ENCODE results near the gene PNPT1. TPM values are rescaled to one million over a fixed set of nuclear protein-coding genes. Genes with fewer than 3 reads are reported as not detected.
A peak's percentile ranks its signal among the peaks of the same experiment; 100 is the strongest.

Gene PNPT1
- total and polyA plus RNA-seq, 2 of the 13 experiments (the other 11 are each of a cell fraction or from before 2014, with no cell fraction given) = 23.4 to 61.0 TPM

GRCh38 chr2:55618275-55619055 lies 75.2 kb downstream of the PNPT1 start (continued):
- TF ChIP-seq REST (IDR thresholded peaks at IDR 0.05; ENCODE audit: borderline replicate concordance in 1 of 2, low read depth in 1 of 2, low read length in 2 of 2) (no peak), ZNF367 (CRISPR knock-in tag; IDR thresholded peaks at IDR 0.05; ENCODE audit: borderline replicate concordance) (no peak), NFKB2 (CRISPR knock-in tag; IDR thresholded peaks at IDR 0.05; ENCODE audit: borderline replicate concordance) (peak; percentile 57; the same call in 1 of the 2 replicates), HOMEZ (CRISPR knock-in tag; IDR thresholded peaks at IDR 0.05; ENCODE audit: low read depth) (0 out of 2 replicates have a peak, but pooled peaks have one; percentile 49), RBM22 (optimal IDR thresholded peaks at IDR 0.05; ENCODE audit: low read length) (no peak), ZFP41 (CRISPR knock-in tag; IDR thresholded peaks at IDR 0.05; ENCODE audit: borderline replicate concordance) (no peak), ZNF672 (CRISPR knock-in tag; IDR thresholded peaks at IDR 0.05) (no peak), SRY (CRISPR knock-in tag; IDR thresholded peaks at IDR 0.05) (no peak), ZBTB42 (CRISPR knock-in tag; IDR thresholded peaks at IDR 0.05) (no peak), CBX2 (IDR thresholded peaks at IDR 0.05; ENCODE audit: low read depth, low read length) (no peak), CBX2 (CRISPR knock-in tag; IDR thresholded peaks at IDR 0.05; ENCODE audit: low read depth) (no peak), SNAI1 (CRISPR knock-in tag; IDR thresholded peaks at IDR 0.05; ENCODE audit: borderline replicate concordance) (no peak)
- TF ChIP-seq, protein P1, sequence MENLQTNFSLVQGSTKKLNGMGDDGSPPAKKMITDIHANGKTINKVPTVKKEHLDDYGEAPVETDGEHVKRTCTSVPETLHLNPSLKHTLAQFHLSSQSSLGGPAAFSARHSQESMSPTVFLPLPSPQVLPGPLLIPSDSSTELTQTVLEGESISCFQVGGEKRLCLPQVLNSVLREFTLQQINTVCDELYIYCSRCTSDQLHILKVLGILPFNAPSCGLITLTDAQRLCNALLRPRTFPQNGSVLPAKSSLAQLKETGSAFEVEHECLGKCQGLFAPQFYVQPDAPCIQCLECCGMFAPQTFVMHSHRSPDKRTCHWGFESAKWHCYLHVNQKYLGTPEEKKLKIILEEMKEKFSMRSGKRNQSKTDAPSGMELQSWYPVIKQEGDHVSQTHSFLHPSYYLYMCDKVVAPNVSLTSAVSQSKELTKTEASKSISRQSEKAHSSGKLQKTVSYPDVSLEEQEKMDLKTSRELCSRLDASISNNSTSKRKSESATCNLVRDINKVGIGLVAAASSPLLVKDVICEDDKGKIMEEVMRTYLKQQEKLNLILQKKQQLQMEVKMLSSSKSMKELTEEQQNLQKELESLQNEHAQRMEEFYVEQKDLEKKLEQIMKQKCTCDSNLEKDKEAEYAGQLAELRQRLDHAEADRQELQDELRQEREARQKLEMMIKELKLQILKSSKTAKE (CRISPR knock-in tag; IDR thresholded peaks at IDR 0.05; ENCODE audit: borderline replicate concordance) = no peak
- TF ChIP-seq, protein P2, sequence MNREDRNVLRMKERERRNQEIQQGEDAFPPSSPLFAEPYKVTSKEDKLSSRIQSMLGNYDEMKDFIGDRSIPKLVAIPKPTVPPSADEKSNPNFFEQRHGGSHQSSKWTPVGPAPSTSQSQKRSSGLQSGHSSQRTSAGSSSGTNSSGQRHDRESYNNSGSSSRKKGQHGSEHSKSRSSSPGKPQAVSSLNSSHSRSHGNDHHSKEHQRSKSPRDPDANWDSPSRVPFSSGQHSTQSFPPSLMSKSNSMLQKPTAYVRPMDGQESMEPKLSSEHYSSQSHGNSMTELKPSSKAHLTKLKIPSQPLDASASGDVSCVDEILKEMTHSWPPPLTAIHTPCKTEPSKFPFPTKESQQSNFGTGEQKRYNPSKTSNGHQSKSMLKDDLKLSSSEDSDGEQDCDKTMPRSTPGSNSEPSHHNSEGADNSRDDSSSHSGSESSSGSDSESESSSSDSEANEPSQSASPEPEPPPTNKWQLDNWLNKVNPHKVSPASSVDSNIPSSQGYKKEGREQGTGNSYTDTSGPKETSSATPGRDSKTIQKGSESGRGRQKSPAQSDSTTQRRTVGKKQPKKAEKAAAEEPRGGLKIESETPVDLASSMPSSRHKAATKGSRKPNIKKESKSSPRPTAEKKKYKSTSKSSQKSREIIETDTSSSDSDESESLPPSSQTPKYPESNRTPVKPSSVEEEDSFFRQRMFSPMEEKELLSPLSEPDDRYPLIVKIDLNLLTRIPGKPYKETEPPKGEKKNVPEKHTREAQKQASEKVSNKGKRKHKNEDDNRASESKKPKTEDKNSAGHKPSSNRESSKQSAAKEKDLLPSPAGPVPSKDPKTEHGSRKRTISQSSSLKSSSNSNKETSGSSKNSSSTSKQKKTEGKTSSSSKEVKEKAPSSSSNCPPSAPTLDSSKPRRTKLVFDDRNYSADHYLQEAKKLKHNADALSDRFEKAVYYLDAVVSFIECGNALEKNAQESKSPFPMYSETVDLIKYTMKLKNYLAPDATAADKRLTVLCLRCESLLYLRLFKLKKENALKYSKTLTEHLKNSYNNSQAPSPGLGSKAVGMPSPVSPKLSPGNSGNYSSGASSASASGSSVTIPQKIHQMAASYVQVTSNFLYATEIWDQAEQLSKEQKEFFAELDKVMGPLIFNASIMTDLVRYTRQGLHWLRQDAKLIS (CRISPR knock-in tag; IDR thresholded peaks at IDR 0.05) = no peak
- TF ChIP-seq, protein P3, sequence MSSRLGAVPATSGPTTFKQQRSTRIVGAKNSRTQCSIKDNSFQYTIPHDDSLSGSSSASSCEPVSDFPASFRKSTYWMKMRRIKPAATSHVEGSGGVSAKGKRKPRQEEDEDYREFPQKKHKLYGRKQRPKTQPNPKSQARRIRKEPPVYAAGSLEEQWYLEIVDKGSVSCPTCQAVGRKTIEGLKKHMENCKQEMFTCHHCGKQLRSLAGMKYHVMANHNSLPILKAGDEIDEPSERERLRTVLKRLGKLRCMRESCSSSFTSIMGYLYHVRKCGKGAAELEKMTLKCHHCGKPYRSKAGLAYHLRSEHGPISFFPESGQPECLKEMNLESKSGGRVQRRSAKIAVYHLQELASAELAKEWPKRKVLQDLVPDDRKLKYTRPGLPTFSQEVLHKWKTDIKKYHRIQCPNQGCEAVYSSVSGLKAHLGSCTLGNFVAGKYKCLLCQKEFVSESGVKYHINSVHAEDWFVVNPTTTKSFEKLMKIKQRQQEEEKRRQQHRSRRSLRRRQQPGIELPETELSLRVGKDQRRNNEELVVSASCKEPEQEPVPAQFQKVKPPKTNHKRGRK (CRISPR knock-in tag; IDR thresholded peaks at IDR 0.05) = no peak
